HL-60 (cell line): ENCODE results near the gene CYB561D2.

Source experiments
- DNase-seq, 2 experiments: peaks; one replicate each; pipeline ENCODE4 v3.0.0-alpha.2; 2010 to 2020; ENCODE audit warnings: low read depth in 1 of 2, low spot score in 1 of 2
- H3K27ac ChIP-seq: fragments of 250-450 bp; sonication (Bioruptor Pico); replicated peaks from 2 replicates; pipeline ENCODE4 v1.5.1; 2020; ENCODE audit warnings: mild to moderate bottlenecking, moderate library complexity
- H3K27me3 ChIP-seq: fragments of 250-450 bp; sonication (Bioruptor Pico); 2 replicates; pipeline ENCODE4 v1.5.1; 2021; ENCODE audit warnings: mild to moderate bottlenecking, moderate library complexity; ENCODE audit not compliant: insufficient read depth, poor library complexity, severe bottlenecking
- H3K4me3 ChIP-seq: replicated peaks from 2 replicates; pipeline ENCODE4 v1.5.1; 2011; ENCODE audit warnings: mild to moderate bottlenecking, control low read depth, low read length; ENCODE audit not compliant: insufficient read depth
- CTCF ChIP-seq: IDR thresholded peaks from one replicate; pipeline ENCODE4 v1.5.1; 2011; ENCODE audit warnings: low read length, control low read depth, inconsistent platforms; ENCODE audit not compliant: insufficient read depth
- GABPA ChIP-seq: IDR thresholded peaks from 2 replicates; pipeline ENCODE4 v1.6.1; 2012; ENCODE audit warnings: low read depth
- POLR2AphosphoS5 ChIP-seq: IDR thresholded peaks from 2 replicates; pipeline ENCODE4 v1.6.1; 2012; ENCODE audit warnings: low read depth
- REST ChIP-seq: IDR thresholded peaks from 2 replicates; pipeline ENCODE4 v1.6.1; 2012; ENCODE audit warnings: low read depth; ENCODE audit not compliant: insufficient replicate concordance
- SPI1 ChIP-seq: IDR thresholded peaks from 2 replicates; pipeline ENCODE4 v1.6.1; 2012; ENCODE audit warnings: low read depth, mild to moderate bottlenecking, borderline replicate concordance

The CYB561D2 gene

GRCh38 chr3:50356553-50356952 lies 5.9 kb downstream of the CYB561D2 start:
- Histone ChIP-seq H3K27me3 (no peaks in the 10 kb centered on the region), H3K27ac (no peak overlapping the region), H3K4me3 (peak overlapping the region; percentile 85)
- peak in 1 of 2 experiments; percentile 67 for DNase-seq
- TF ChIP-seq SPI1: peak; percentile 81
- TF ChIP-seq POLR2AphosphoS5: 0 out of 2 replicates have a peak, but pooled peaks have one; percentile 22
- no peak for TF ChIP-seq REST

- DNase-seq: peak in 1 of 2 experiments; percentile 49
- H3K27ac ChIP-seq: no peak overlapping the region
- H3K4me3 ChIP-seq: peak overlapping the region; percentile 85
- no peaks in the 10 kb centered on the region for H3K27me3 ChIP-seq
- TF ChIP-seq POLR2AphosphoS5: no peak; the same call in 1 of the 2 replicates
- no peak for TF ChIP-seq REST
Observed at GRCh38 chr3:50357481-50357880, 6.8 kb downstream of the CYB561D2 start.

- no peak for DNase-seq
- TF ChIP-seq CTCF: no peak
- TF ChIP-seq POLR2AphosphoS5: no peak
- TF ChIP-seq SPI1: no peak
- TF ChIP-seq REST: no peak
- no peak for TF ChIP-seq GABPA
- no peaks in the 10 kb centered on the region for H3K27me3 ChIP-seq
- peak overlapping the region; percentile 85 for H3K4me3 ChIP-seq
- H3K27ac ChIP-seq: peak overlapping the region; percentile 80
Observed at GRCh38 chr3:50358355-50358910, 7.8 kb downstream of the CYB561D2 start.

- peak within 1 kb of the TSS; percentile 80 for H3K27ac ChIP-seq
Observed at GRCh38 chr3:50358911-50359759, 8.5 kb downstream of the CYB561D2 start, which contains the start of gene TMEM115. TMEM115 (minus strand) TSS chr3:50359521; CDS start chr3:50359063, 458 bp downstream.

More at GRCh38 chr3:50358911-50359759, 8.5 kb downstream of the CYB561D2 start, which contains the start of gene TMEM115:
- no peaks in the 10 kb centered on the region for H3K27me3 ChIP-seq
- peak within 1 kb of the TSS; percentile 85 for H3K4me3 ChIP-seq
- DNase-seq: peak; percentile 98 to 99
- TF ChIP-seq GABPA (peak; percentile 83), CTCF (no peak), POLR2AphosphoS5 (no peak), REST (no peak), SPI1 (no peak)
